Thyroid gland (tissue), 4 donors: ENCODE results near the gene SLC43A2. TPM values are rescaled to one million over a fixed set of nuclear protein-coding genes. Genes with fewer than 3 reads are reported as not detected.

ENCODE experiments used
- DNase-seq, 2 donors: peaks; one replicate each; pipeline ENCODE4 v3.0.0-alpha.2; 2019
- H3K27ac ChIP-seq, 3 donors: fragments of 200-600 bp; sonication (generic); 1 replicate in 2 of 3; 2 replicates in 1 of 3; pipeline ENCODE4 v1.5.1; 2016 to 2019; ENCODE audit warnings: mild to moderate bottlenecking in 1 of 3, moderate library complexity in 1 of 3
- H3K27me3 ChIP-seq: fragments of 200-600 bp; sonication (generic); one replicate; pipeline ENCODE4 v1.5.1; 2019
- H3K36me3 ChIP-seq, 2 donors: fragments of 200-600 bp; sonication (generic); one replicate each; pipeline ENCODE4 v1.5.1; 2016 to 2019
- H3K4me1 ChIP-seq, 2 donors: fragments of 200-600 bp; sonication (generic); one replicate each; pipeline ENCODE4 v1.5.1; 2017 to 2019
- H3K4me3 ChIP-seq, 3 donors: fragments of 200-600 bp; sonication (generic); replicated peaks in 1 of 3; 1 replicate in 2 of 3; 2 replicates in 1 of 3; pipeline ENCODE4 v1.5.1; 2016; ENCODE audit warnings: mild to moderate bottlenecking in 1 of 3
- H3K9me3 ChIP-seq: fragments of 200-600 bp; sonication (generic); one replicate; pipeline ENCODE4 v1.5.1; 2017
- POLR2A ChIP-seq, 2 donors: fragments of 450-650 bp; IDR thresholded peaks; one replicate each; pipeline ENCODE4 v1.6.1; 2017; ENCODE audit warnings: antibody characterized with exemption in 2 of 2, mild to moderate bottlenecking in 2 of 2, moderate library complexity in 1 of 2
- WGBS, 2 donors: methylation state at CpG; one replicate each; pipeline ENCODE4 v1.1.5; 2017; 5-methylcytosine and 5-hydroxymethylcytosine counted together
- intact Hi-C: fragments of 100-400 bp; cut with DNase I; formaldehyde crosslinking; loops from one replicate; pipeline ENCODE4 v1.15.1; 2023
- total RNA-seq, 4 donors: library from RNA; depleted of rRNA; stranded (reverse); fragments of >200 nt; gene quantifications; one replicate each; pipeline ENCODE4 v1.2.3, GENCODE V29; 2016
- TF ChIP-seq, protein P1 (sequence below), 6 experiments: fragments of 200-600 bp in 3 of 6; fragments of 450-650 bp in 3 of 6; sonication (generic) in 3 of 6; IDR thresholded peaks; one replicate each; pipeline ENCODE4 v1.5.1; 2016 to 2019; ENCODE audit warnings: antibody characterized with exemption in 6 of 6, mild to moderate bottlenecking in 2 of 6, inconsistent platforms in 1 of 6, moderate library complexity in 1 of 6

The SLC43A2 gene
- total RNA-seq, 4 donors from 2014 or later = 17.5 to 28.2 (median 23.9) TPM

DNA sequence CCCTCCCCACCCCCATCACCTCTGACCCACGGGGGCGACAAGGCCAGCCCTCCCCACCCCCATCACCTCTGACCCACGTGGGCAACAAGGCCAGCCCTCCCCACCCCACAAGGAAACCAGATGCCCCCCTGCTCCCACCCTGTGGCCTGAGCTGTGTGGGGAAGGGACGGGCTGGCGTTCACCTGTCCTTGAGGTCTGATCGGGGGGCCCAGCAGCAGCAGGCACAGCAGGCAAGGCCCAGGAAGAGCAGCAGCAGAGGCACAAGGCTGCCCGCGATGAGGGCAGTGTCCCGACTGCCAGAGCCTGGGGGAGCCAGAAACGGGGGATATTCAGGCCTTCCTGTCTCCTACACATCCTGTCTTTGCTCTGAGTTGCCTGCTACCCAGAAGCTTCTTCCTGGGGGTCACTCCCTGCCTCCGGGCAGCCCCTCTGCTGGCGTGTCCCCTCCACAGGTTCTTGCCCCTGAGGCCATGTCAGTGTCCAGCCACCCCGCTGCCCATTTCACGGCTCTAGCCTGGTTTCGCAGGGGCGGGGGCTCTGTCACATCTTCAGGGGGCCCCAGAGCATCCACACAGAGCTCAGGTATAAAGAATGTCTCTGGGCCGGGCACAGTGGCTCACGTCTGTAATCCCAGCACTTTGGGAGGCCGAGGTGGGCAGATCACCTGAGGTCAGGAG, 10.1 kb upstream of the SLC43A2 start:
- Histone ChIP-seq H3K4me3 (no peak overlapping the region), H3K27ac (peak overlapping the region; percentile 26 to 67 (median 62)), H3K4me1 (peaks cover 22 to 30% of the 10 kb centered on the region in 2 donors), H3K27me3 (no peaks in the 10 kb centered on the region), H3K36me3 (peaks cover 10 to 14% of the 10 kb centered on the region in 2 donors), H3K9me3 (no peaks in the 10 kb centered on the region)
- DNase-seq = no peak
- TF ChIP-seq, protein P1, sequence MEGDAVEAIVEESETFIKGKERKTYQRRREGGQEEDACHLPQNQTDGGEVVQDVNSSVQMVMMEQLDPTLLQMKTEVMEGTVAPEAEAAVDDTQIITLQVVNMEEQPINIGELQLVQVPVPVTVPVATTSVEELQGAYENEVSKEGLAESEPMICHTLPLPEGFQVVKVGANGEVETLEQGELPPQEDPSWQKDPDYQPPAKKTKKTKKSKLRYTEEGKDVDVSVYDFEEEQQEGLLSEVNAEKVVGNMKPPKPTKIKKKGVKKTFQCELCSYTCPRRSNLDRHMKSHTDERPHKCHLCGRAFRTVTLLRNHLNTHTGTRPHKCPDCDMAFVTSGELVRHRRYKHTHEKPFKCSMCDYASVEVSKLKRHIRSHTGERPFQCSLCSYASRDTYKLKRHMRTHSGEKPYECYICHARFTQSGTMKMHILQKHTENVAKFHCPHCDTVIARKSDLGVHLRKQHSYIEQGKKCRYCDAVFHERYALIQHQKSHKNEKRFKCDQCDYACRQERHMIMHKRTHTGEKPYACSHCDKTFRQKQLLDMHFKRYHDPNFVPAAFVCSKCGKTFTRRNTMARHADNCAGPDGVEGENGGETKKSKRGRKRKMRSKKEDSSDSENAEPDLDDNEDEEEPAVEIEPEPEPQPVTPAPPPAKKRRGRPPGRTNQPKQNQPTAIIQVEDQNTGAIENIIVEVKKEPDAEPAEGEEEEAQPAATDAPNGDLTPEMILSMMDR (IDR thresholded peaks at IDR 0.05) = no peak
- no peak for TF ChIP-seq POLR2A (IDR thresholded peaks at IDR 0.05)
- WGBS, 2 donors = 79 to 89% methylated on average over 7 to 14 of the region's 19 CpGs
- intact Hi-C loops = no loop called here

DNA sequence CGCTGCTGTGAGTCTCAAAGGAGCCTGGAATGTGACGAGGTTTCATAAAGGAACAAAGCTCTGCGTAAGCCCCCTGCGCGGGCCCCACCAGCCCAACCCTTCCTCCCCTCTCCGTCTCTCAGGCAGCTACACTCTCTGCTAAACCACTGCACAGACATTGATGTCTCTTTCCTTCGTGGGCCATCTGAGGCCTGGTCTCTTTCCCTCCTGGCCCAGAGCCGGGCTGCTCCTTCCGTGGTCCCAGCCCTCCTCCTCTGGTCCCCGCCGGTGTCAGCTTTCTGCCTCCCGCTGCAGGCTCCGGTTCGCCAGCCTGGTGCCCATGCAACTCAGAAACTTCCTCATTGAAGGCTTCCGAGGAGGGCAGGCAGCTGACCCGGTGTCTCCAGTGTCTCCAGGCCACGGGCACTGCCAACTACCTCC, 9.5 kb upstream of the SLC43A2 start:
- WGBS, 2 donors = 76 to 81% methylated on average over 16 to 17 of the region's 17 CpGs
- Histone ChIP-seq H3K27me3 (no peaks in the 10 kb centered on the region), H3K4me3 (no peak overlapping the region), H3K36me3 (peaks cover 10 to 14% of the 10 kb centered on the region in 2 donors), H3K27ac (peak overlapping the region in 2 of 3 donors; percentile 62 to 67), H3K9me3 (no peaks in the 10 kb centered on the region), H3K4me1 (peaks cover 22 to 25% of the 10 kb centered on the region in 2 donors)
- intact Hi-C loops = no loop called here
- TF ChIP-seq, protein P1 (IDR thresholded peaks at IDR 0.05) = no peak
- no peak for TF ChIP-seq POLR2A (IDR thresholded peaks at IDR 0.05)
- DNase-seq = no peak

DNA sequence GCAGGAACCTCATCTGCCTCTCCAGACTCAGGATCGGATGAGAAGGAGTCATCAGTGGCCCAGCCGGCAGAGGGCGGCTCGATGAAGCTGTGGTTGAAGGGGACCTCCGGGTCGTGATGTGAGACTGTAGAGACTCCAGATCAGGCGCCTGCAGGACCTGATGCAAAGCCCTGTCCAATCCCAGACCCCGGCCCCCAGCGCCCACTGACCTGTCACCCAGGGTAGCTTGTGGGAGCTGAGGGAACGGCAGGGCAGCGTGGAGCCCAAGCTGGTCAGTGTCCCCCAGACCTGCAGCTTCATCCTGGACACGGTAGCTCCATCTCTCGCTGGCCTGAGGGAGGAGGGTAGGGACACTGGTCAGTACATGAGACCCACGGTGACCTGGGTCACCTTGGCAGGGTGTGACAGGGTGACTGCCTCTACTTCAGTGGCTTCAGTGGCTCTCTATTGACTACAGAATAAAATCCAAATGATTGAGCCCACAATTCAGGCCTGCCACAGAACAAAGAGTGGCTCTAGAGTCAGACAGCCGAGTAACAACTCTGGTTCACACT, 8.2 kb upstream of the SLC43A2 start:
- peaks cover 10 to 14% of the 10 kb centered on the region in 2 donors for H3K36me3 ChIP-seq
- no peaks in the 10 kb centered on the region for H3K9me3 ChIP-seq
- no peak overlapping the region for H3K4me3 ChIP-seq
- no peak for DNase-seq
- WGBS, 2 donors = 78 to 93% methylated on average over 8 to 14 of the region's 15 CpGs
- intact Hi-C loops = no loop called here
- no peaks in the 10 kb centered on the region for H3K27me3 ChIP-seq
- TF ChIP-seq POLR2A (IDR thresholded peaks at IDR 0.05) = no peak
- TF ChIP-seq, protein P1 (IDR thresholded peaks at IDR 0.05) = no peak
- peaks cover 22 to 25% of the 10 kb centered on the region in 2 donors for H3K4me1 ChIP-seq
- no peak overlapping the region for H3K27ac ChIP-seq

DNA sequence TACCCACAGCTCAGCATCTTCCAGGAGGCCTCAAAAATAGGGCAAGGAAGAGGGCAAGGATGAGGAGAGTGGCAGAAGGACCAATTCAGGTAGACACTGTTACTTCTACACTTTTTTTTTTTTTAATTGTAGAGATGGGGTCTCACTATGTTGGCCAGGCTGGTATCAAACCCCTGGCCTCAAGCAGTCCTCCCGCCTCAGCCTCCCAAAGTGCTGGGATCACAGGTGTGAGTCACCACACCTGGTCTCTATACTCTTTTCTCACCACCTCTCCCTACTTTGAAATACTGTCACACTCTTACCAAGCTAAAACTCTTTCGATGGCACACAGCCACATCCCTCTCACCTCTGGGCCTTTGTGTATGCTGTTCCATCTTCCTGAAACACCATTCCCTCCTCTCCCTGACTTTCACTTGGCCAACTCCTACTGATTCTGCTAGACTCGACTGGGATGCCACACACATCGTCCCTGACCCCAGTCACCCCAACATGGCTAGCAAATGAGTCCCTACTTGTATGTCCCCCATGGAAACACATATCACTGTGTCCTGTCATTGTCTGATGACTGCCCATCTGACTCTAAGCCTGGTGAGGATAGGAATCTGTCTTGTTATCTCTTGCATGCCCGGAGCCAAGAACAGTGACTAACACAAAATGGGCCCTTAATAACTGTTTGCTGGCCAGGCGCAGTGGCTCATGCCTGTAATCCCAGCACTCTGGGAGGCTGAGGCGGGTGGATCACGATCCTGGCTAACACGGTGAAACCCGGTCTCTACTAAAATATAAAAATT, 7.2 kb upstream of the SLC43A2 start:
- H3K27me3 ChIP-seq = no peaks in the 10 kb centered on the region
- no peaks in the 10 kb centered on the region for H3K9me3 ChIP-seq
- TF ChIP-seq, protein P1 (IDR thresholded peaks at IDR 0.05) = no peak
- no peak for TF ChIP-seq POLR2A (IDR thresholded peaks at IDR 0.05)
- WGBS, 2 donors = 86 to 93% methylated on average over 10 of the region's 10 CpGs
- H3K36me3 ChIP-seq = peaks cover 10 to 14% of the 10 kb centered on the region in 2 donors
- no peak overlapping the region for H3K27ac ChIP-seq
- no peak for DNase-seq
- intact Hi-C loops = no loop called here
- peaks cover 20 to 24% of the 10 kb centered on the region in 2 donors for H3K4me1 ChIP-seq
- no peak overlapping the region for H3K4me3 ChIP-seq
